Astrocyte of the spinal cord (primary cell): ENCODE results near the gene EXO1.
A peak's percentile ranks its signal among the peaks of the same experiment; 100 is the strongest.
"Not testable (repeated sequence)": the region's sequence is repeated elsewhere in the genome, so short reads cannot be mapped to it uniquely, and the experiment has no call there.

Experiments used
- DNase-seq: peaks from one replicate; pipeline ENCODE4 v3.0.0; 2011; ENCODE audit warnings: low read depth, low spot score
- H3K4me3 ChIP-seq: 2 replicates; pipeline ENCODE4 v1.5.1; 2011; ENCODE audit warnings: low read depth, mild to moderate bottlenecking, low read length, moderate library complexity
- in situ Hi-C: cut with HindIII; loops from 2 replicates; pipeline ENCODE4 v1.10.0; 2017; ENCODE audit warnings: low sequenced_read_pairs
- TF ChIP-seq, protein P1 (sequence below): IDR thresholded peaks from 2 replicates; pipeline ENCODE4 v1.5.1; 2012; ENCODE audit warnings: low read depth, mild to moderate bottlenecking, low read length, inconsistent platforms

EXO1 gene

DNA sequence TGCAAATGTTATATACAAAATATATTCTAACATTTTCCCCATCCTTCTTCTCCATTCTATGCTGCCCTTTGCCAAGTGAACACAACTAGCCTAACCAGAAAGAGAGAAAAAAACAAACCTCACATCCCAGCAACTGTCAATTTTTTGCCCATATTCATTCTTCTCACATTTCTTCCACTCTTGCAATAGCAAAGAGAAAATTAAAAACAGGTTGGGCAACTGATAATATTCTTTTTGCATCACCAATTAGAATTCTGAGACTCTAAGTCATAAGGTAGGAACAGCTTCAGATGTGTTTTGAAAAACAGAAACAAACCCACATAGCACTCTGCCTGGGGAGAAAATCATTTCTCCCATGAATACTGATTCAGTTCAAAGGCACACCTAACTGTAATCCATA lies 25.2 kb upstream of the EXO1 start:
- no peak overlapping the region for H3K4me3 ChIP-seq
- in situ Hi-C loops: no loop called here
- DNase-seq: no peak
- TF ChIP-seq, protein P1, sequence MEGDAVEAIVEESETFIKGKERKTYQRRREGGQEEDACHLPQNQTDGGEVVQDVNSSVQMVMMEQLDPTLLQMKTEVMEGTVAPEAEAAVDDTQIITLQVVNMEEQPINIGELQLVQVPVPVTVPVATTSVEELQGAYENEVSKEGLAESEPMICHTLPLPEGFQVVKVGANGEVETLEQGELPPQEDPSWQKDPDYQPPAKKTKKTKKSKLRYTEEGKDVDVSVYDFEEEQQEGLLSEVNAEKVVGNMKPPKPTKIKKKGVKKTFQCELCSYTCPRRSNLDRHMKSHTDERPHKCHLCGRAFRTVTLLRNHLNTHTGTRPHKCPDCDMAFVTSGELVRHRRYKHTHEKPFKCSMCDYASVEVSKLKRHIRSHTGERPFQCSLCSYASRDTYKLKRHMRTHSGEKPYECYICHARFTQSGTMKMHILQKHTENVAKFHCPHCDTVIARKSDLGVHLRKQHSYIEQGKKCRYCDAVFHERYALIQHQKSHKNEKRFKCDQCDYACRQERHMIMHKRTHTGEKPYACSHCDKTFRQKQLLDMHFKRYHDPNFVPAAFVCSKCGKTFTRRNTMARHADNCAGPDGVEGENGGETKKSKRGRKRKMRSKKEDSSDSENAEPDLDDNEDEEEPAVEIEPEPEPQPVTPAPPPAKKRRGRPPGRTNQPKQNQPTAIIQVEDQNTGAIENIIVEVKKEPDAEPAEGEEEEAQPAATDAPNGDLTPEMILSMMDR: no peak

DNA sequence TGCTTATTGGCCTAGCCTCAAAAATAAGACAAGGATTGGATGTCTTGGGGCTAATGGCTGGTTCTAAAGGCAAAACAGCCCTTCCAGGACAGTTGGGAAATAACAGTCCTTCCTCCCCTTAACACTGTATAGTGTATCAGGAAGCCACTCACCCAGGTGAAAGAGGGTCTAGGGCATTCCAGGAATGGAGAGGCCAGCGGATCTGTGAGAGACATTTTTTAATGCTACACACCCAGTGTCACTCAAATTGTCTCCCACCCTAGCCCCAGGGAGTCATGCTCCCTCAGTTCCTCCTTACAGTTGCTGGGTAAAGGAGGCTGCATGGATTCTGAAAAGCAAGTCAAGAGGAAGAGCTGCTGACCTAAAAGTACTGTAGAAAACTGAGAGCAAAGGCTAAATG lies 24.1 kb upstream of the EXO1 start:
- TF ChIP-seq, protein P1: no peak
- in situ Hi-C loops: no loop called here
- DNase-seq: no peak
- no peak overlapping the region for H3K4me3 ChIP-seq

DNA sequence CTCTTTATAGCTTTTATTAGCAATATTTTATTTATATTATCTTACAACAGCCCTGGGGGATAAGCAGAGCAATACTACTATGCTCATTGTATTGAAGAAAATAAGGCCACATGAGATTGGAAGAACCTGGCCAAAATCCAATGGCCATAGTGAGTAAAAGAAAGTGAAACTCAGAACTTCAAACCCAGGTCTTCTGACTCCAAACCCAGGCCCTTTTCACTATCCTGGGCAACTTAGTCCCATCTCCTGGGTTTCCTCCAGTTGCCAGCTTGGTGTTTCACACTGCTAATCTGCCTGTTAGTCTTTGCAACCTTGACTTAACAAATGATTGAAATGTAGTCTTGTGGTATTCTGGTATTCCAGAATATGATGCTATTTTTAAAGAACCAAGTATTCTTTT lies 22.4 kb upstream of the EXO1 start:
- H3K4me3 ChIP-seq: no peak overlapping the region
- peak; percentile 44 for DNase-seq
- in situ Hi-C loops: no loop called here
- TF ChIP-seq, protein P1: no peak

DNA sequence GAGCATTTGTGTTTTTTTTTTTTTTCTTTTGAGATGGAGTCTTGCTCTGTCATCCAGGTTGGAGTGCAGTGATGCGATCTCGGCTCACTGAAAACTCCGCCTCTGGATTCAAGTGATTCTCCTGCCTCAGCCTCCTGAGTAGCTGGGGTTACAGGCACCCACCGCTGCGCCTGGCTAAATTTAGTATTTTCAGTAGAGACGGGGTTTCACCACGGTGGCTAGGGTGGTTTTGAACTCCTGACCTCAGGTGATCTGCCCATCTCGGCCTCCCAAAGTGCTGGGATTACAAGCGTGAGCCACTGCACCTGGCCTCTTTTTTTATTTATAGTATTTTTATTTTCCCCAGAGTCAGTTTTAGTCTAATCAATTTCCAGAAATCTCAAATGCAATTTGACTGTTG lies 21.4 kb upstream of the EXO1 start:
- in situ Hi-C loops, DNase-seq, H3K4me3 ChIP-seq: not testable (repeated sequence)

GRCh38 chr1:241827264-241827663 lies 20.7 kb upstream of the EXO1 start:
- no peak overlapping the region for H3K4me3 ChIP-seq
- DNase-seq: no peak
- TF ChIP-seq, protein P1: no peak
- in situ Hi-C loops: no loop called here

DNA sequence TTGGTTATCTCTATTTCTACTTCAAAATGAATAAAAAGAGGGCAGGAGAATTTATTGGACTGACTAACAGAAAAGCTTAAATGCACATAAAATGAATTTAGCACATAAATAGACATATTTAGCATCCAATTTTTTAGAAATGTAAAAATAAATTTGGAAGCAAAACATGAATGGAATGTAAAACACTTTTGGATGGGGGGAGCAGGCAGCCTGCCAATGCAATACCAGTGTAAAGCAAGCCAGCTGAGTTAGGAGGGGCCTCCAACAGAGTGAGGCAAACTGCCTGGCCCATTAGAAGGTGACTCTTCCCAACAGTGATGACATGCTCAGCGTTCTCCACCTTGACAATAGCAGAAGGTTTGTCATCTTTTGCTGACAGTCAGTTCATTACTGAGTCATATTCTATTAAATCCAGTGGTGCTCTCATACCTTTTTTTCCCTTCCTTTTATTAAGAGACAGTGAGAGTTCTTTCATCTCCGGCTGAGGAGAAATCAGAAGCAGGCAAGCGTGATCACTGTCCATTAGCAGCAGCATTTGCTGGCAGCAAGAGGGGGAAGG lies 19.5 kb upstream of the EXO1 start:
- H3K4me3 ChIP-seq: no peak overlapping the region
- TF ChIP-seq, protein P1: no peak
- no peak for DNase-seq
- in situ Hi-C loops: no loop called here

GRCh38 chr1:241829468-241829867 lies 18.5 kb upstream of the EXO1 start:
- in situ Hi-C loops: no loop called here

More at GRCh38 chr1:241829468-241829867, 18.5 kb upstream of the EXO1 start:
- TF ChIP-seq, protein P1: no peak
- H3K4me3 ChIP-seq: no peak overlapping the region
- no peak for DNase-seq
